ENCODE results near the gene CTU1. TPM values are rescaled to one million over a fixed set of nuclear protein-coding genes. Genes with fewer than 3 reads are reported as not detected.
A peak's percentile ranks its signal among the peaks of the same experiment; 100 is the strongest.

The CTU1 gene
- total RNA-seq, 4 donors from 2014 or later = 11.3 to 18.1 (median 16.7) TPM

DNA sequence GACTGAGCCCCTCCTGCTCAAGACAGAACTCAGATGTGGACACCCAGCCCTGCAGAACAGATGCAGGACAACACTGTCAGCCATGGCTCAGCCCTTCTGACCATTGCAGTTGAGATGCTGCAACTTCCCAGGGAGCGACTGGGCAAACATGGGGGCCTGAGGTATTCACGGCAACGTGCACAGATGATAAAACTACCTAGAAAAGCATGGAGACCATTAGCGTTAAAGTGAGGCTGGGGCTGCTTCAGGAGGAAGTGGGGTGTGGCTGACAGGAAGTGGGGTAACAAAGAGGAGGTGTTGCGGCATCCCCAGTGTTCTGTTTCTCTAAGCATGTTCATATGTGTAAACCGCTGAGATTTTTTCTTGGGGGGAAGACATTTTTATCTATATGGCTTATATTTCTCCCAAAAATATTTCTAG lies 15.2 kb upstream of the CTU1 start:
- peak in 1 of 2 donors; percentile 32 for DNase-seq (ENCODE audit: low spot score in 2 of 2)
- intact Hi-C loops (cut with DNase I; ENCODE audit: low total_unique reads) = no loop called here
- no peak overlapping the region for H3K4me3 ChIP-seq (ENCODE audit: low read depth, poor library complexity, severe bottlenecking)
- TF ChIP-seq POLR2A (IDR thresholded peaks at IDR 0.05) = no peak
- TF ChIP-seq, protein P1, sequence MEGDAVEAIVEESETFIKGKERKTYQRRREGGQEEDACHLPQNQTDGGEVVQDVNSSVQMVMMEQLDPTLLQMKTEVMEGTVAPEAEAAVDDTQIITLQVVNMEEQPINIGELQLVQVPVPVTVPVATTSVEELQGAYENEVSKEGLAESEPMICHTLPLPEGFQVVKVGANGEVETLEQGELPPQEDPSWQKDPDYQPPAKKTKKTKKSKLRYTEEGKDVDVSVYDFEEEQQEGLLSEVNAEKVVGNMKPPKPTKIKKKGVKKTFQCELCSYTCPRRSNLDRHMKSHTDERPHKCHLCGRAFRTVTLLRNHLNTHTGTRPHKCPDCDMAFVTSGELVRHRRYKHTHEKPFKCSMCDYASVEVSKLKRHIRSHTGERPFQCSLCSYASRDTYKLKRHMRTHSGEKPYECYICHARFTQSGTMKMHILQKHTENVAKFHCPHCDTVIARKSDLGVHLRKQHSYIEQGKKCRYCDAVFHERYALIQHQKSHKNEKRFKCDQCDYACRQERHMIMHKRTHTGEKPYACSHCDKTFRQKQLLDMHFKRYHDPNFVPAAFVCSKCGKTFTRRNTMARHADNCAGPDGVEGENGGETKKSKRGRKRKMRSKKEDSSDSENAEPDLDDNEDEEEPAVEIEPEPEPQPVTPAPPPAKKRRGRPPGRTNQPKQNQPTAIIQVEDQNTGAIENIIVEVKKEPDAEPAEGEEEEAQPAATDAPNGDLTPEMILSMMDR (IDR thresholded peaks at IDR 0.05) = no peak
- WGBS, 2 donors = 61 to 77% methylated on average over 6 of the region's 6 CpGs

DNA sequence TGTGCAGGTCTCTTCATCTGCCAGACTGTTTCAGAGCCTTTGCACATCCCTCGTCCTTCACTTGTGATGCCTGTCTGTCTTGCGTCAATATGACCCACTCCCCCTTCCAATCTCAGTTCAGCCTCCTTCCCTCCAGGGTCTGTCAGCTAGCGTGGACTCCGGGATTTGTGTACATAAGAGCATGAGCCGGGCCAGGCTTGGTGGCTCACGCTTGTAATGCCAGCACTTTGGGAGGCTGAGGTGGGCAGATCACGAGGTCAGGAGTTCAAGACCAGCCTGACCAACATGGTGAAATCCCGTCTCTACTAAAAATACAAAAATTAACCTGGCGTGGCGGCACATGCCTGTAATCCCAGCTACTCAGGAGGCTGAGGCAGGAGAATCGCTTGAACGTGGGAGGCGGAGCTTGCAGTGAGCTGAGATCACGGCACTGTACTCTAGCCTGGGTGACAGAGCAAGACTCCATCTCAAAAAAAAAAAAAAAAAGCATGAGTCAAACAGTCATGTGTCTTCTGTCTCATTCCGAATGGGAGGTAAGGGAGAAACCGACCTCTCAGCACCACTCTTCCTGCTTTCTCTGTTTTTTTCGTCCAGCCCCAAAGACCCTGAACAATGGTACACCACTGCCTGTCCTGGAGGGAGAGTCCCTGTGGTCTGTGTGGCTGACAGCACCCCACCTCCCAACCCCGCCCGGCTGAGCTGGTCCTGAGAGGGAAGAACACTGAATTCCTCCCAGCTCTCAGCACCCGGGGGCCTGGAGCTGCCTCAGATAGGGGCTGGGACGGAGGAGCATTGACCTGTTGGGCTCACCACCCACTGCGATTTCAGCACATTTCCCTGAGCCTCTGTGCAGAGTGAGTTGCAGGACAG lies 14.1 kb upstream of the CTU1 start:
- intact Hi-C loops (cut with DNase I; ENCODE audit: low total_unique reads) = no loop called here
- no peak overlapping the region for H3K4me3 ChIP-seq (ENCODE audit: low read depth, poor library complexity, severe bottlenecking)
- TF ChIP-seq, protein P1 (IDR thresholded peaks at IDR 0.05) = no peak
- TF ChIP-seq POLR2A (IDR thresholded peaks at IDR 0.05) = no peak
- no peak for DNase-seq (ENCODE audit: low spot score in 2 of 2)
- 71 to 73% methylated on average over 21 to 22 of the region's 22 CpGs for WGBS, 2 donors

DNA sequence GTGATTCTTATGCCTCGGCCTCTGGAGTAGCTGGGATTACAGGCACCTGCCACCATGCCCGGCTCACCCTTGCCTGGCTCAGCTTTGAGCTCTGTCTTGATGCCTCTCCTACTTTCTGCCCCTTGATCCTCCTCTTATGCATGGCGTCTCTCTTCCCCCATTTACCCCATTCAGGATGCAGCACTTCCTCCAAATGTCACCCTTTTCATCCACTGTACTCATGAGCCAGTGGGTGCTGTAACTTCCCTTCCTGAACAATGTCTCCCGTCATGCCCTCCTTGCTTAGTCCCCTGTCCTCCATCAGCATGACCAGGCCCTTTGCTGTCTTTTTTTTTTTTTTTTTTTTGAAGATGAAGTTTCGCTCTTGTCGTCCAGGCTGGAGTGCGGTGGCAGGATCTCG lies 13.0 kb upstream of the CTU1 start:
- TF ChIP-seq, protein P1 (IDR thresholded peaks at IDR 0.05) = no peak
- no peak for TF ChIP-seq POLR2A (IDR thresholded peaks at IDR 0.05)
- H3K4me3 ChIP-seq (ENCODE audit: low read depth, poor library complexity, severe bottlenecking) = no peak overlapping the region
- DNase-seq (ENCODE audit: low spot score in 2 of 2) = no peak
- 84 to 91% methylated on average over 8 of the region's 8 CpGs for WGBS, 2 donors
- intact Hi-C loops (cut with DNase I; ENCODE audit: low total_unique reads) = no loop called here

DNA sequence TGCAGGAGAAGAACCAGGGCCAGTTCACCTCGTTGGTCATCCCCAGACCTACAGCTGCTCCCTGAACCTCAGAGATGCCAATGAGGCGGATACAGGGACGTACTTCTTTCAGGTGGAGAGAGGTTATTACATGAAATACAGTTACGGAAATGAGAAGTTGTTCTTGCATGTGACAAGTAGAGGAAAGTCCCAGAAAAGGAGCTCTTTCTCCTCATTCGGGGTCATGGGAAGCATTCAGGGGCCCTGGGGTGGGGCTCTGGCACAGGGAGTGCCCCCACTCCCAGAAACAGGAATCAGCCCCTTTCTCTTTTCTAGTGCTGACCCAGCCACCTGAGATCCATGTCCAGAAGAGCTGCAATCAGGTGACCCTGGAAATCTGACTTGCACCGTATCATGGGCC lies 12.0 kb upstream of the CTU1 start:
- intact Hi-C loops (cut with DNase I; ENCODE audit: low total_unique reads) = no loop called here
- WGBS, 2 donors = 74 to 91% methylated on average over 6 of the region's 6 CpGs
- TF ChIP-seq, protein P1 (IDR thresholded peaks at IDR 0.05) = no peak
- TF ChIP-seq POLR2A (IDR thresholded peaks at IDR 0.05) = no peak
- no peak for DNase-seq (ENCODE audit: low spot score in 2 of 2)
- no peak overlapping the region for H3K4me3 ChIP-seq (ENCODE audit: low read depth, poor library complexity, severe bottlenecking)

DNA sequence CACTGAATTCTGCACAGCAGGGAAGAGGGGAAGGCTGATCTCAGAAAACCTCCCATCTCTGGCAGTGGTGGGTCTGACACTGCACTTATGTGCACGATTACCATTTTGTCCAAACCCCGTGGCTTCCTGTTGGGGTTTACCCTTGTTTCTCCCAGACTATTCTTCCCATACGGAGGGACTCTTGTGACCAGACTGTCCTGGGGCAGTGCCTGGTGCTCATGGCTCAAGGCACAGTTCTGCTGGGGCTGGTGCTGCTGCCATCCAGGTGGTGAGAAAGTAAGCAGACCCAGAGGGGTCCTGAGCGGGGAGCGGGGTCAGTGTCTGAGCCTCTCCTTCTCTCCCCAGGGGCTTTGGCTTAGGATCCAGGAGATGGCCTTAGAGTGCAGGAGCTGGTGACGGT lies 11.4 kb upstream of the CTU1 start:
- intact Hi-C loops (cut with DNase I; ENCODE audit: low total_unique reads) = no loop called here
- 72 to 76% methylated on average over 6 of the region's 6 CpGs for WGBS, 2 donors
- DNase-seq (ENCODE audit: low spot score in 2 of 2) = no peak
- no peak overlapping the region for H3K4me3 ChIP-seq (ENCODE audit: low read depth, poor library complexity, severe bottlenecking)
- TF ChIP-seq, protein P1 (IDR thresholded peaks at IDR 0.05) = no peak
- no peak for TF ChIP-seq POLR2A (IDR thresholded peaks at IDR 0.05)

All from lower leg skin (tissue), 4 donors.